ENCODE data around the gene AHCTF1. TPM values are rescaled to one million over a fixed set of nuclear protein-coding genes. Genes with fewer than 3 reads are reported as not detected.
A peak's percentile ranks its signal among the peaks of the same experiment; 100 is the strongest.

Gene AHCTF1
- total and polyA plus RNA-seq, 2 donors (not counting 1 experiment from before 2014, with no cell fraction given): 15.8 to 30.6 TPM

DNA sequence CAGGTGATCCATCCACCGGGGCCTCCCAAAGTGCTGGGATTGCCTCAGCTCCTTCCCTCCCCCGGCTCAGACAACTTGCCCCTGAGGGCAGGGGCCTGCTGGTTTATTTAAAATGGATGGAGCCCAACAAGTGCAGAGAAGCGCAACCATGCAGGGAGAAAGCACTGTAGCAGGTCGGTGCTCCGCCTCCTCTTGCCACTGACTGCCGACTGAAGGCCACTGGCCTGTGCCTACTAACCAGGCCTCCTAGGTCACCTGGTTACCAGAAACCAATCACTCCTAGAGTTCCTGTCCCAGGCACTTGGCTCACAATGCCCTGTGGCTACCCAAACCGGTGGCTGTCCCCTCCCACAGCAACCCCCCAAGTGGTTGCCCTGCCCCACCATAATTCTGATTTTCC, 40.2 kb upstream of the AHCTF1 start:
- Histone ChIP-seq H3K4me2 (ENCODE audit: extremely low read depth, insufficient read depth, low read length) (no peak overlapping the region), H3K9me3 (ENCODE audit: control insufficient read depth, insufficient read depth, low read depth, low read length) (no peaks in the 10 kb centered on the region), H3K27me3 (ENCODE audit: control insufficient read depth, insufficient read depth, low read length) (no peaks in the 10 kb centered on the region), H4K20me1 (ENCODE audit: control insufficient read depth, extremely low read depth, insufficient read depth, low read length) (no peaks in the 10 kb centered on the region), H3K4me1 (ENCODE audit: control insufficient read depth, extremely low read depth, insufficient read depth, low read length) (no peaks in the 10 kb centered on the region), H2AFZ (ENCODE audit: low read length) (no peak overlapping the region), H3K4me3 (replicated peaks in 1 of 4; ENCODE audit: control extremely low read depth in 1 of 4, insufficient read depth in 1 of 4, low read depth in 3 of 4, low read length in 4 of 4) (no peak overlapping the region), H3K9ac (ENCODE audit: insufficient read depth, low read length) (no peak overlapping the region), H3K36me3 (ENCODE audit: control insufficient read depth, insufficient read depth, low read length) (no peaks in the 10 kb centered on the region), H3K79me2 (ENCODE audit: control insufficient read depth, insufficient read depth, low read length) (no peaks in the 10 kb centered on the region), H3K27ac (ENCODE audit: insufficient read depth, low read length) (no peak overlapping the region)
- TF ChIP-seq EZH2 (IDR thresholded peaks at IDR 0.05; ENCODE audit: low read length, missing control alignments): no peak
- TF ChIP-seq, protein P1, sequence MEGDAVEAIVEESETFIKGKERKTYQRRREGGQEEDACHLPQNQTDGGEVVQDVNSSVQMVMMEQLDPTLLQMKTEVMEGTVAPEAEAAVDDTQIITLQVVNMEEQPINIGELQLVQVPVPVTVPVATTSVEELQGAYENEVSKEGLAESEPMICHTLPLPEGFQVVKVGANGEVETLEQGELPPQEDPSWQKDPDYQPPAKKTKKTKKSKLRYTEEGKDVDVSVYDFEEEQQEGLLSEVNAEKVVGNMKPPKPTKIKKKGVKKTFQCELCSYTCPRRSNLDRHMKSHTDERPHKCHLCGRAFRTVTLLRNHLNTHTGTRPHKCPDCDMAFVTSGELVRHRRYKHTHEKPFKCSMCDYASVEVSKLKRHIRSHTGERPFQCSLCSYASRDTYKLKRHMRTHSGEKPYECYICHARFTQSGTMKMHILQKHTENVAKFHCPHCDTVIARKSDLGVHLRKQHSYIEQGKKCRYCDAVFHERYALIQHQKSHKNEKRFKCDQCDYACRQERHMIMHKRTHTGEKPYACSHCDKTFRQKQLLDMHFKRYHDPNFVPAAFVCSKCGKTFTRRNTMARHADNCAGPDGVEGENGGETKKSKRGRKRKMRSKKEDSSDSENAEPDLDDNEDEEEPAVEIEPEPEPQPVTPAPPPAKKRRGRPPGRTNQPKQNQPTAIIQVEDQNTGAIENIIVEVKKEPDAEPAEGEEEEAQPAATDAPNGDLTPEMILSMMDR (conservative IDR thresholded peaks at IDR 0.05 in 1 of 2, IDR thresholded peaks at IDR 0.05 in 1 of 2; ENCODE audit: low read depth in 1 of 2, low read length in 2 of 2): no peak
- no peak for DNase-seq (ENCODE audit: low read depth in 2 of 2)

DNA sequence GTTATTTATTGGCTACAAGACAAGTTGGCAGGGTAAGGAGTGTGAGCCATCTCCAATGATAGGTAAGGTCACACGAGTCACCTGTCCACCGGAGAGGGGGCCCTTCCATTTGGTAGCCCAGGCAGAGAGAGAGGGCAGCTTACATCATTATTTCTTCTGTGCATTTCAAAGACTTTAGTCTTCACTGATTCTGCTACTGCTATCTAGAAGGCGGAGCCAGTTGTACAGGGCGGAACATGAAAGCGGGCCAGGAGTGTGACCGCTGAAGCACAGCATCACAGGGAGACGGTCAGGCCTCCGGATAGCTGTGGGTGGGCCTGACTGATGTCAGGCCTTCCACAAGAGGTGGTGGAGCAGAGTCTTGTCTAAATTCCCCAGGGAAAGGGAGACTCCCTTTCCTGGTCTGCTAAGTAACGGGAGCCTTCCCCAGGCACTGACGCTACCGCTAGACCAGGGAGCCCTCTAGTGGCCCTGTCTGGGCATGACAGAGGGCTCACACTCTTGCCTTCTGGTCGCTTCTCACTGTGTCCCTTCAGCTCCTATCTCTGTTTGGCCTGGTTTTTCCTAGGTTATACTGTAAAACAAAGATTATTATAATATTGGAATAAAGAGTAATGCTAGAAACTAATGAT, 39.5 kb upstream of the AHCTF1 start:
- H3K79me2 ChIP-seq (ENCODE audit: control insufficient read depth, insufficient read depth, low read length): no peaks in the 10 kb centered on the region
- no peak overlapping the region for H3K9ac ChIP-seq (ENCODE audit: insufficient read depth, low read length)
- no peaks in the 10 kb centered on the region for H3K36me3 ChIP-seq (ENCODE audit: control insufficient read depth, insufficient read depth, low read length)
- peak in 1 of 2 donors; percentile 51 for DNase-seq (ENCODE audit: low read depth in 2 of 2)
- H4K20me1 ChIP-seq (ENCODE audit: control insufficient read depth, extremely low read depth, insufficient read depth, low read length): no peaks in the 10 kb centered on the region
- peak overlapping the region; percentile 15 for H3K4me2 ChIP-seq (ENCODE audit: extremely low read depth, insufficient read depth, low read length)
- no peaks in the 10 kb centered on the region for H3K4me1 ChIP-seq (ENCODE audit: control insufficient read depth, extremely low read depth, insufficient read depth, low read length)
- peak overlapping the region; percentile 7 for H2AFZ ChIP-seq (ENCODE audit: low read length)
- H3K4me3 ChIP-seq (replicated peaks in 1 of 4; ENCODE audit: control extremely low read depth in 1 of 4, insufficient read depth in 1 of 4, low read depth in 3 of 4, low read length in 4 of 4): peak overlapping the region in 1 of 4 experiments; percentile 44
- no peak overlapping the region for H3K27ac ChIP-seq (ENCODE audit: insufficient read depth, low read length)
- H3K27me3 ChIP-seq (ENCODE audit: control insufficient read depth, insufficient read depth, low read length): no peaks in the 10 kb centered on the region
- H3K9me3 ChIP-seq (ENCODE audit: control insufficient read depth, insufficient read depth, low read depth, low read length): no peaks in the 10 kb centered on the region
- TF ChIP-seq, protein P1 (conservative IDR thresholded peaks at IDR 0.05 in 1 of 2, IDR thresholded peaks at IDR 0.05 in 1 of 2; ENCODE audit: low read depth in 1 of 2, low read length in 2 of 2): peak; percentile 74 to 89
- TF ChIP-seq EZH2 (IDR thresholded peaks at IDR 0.05; ENCODE audit: low read length, missing control alignments): no peak

DNA sequence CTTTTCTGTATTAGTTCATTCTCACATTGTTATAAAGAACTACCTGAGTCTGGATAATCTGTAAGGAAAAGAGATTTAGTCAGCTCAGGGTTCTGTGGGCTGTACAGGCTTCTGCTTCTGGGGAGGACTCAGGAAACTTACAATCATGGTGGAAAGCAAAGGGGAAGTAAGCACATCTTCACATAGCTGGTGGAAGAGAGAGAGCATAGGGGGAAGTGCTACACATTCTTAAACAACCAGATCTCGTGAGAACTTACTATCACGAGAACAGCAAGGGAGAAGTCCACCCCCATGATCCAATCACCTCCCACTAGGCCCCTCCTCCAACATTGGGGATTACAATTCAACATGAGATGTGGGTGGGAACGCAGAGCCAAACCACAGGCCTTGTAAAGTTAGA, 37.9 kb upstream of the AHCTF1 start:
- no peaks in the 10 kb centered on the region for H3K36me3 ChIP-seq (ENCODE audit: control insufficient read depth, insufficient read depth, low read length)
- no peak overlapping the region for H3K27ac ChIP-seq (ENCODE audit: insufficient read depth, low read length)
- no peaks in the 10 kb centered on the region for H3K9me3 ChIP-seq (ENCODE audit: control insufficient read depth, insufficient read depth, low read depth, low read length)
- no peaks in the 10 kb centered on the region for H4K20me1 ChIP-seq (ENCODE audit: control insufficient read depth, extremely low read depth, insufficient read depth, low read length)
- no peaks in the 10 kb centered on the region for H3K4me1 ChIP-seq (ENCODE audit: control insufficient read depth, extremely low read depth, insufficient read depth, low read length)
- no peak for DNase-seq (ENCODE audit: low read depth in 2 of 2)
- no peaks in the 10 kb centered on the region for H3K79me2 ChIP-seq (ENCODE audit: control insufficient read depth, insufficient read depth, low read length)
- no peak for TF ChIP-seq EZH2 (IDR thresholded peaks at IDR 0.05; ENCODE audit: low read length, missing control alignments)
- TF ChIP-seq, protein P1 (conservative IDR thresholded peaks at IDR 0.05 in 1 of 2, IDR thresholded peaks at IDR 0.05 in 1 of 2; ENCODE audit: low read depth in 1 of 2, low read length in 2 of 2): no peak
- H3K4me2 ChIP-seq (ENCODE audit: extremely low read depth, insufficient read depth, low read length): no peak overlapping the region
- H3K4me3 ChIP-seq (replicated peaks in 1 of 4; ENCODE audit: control extremely low read depth in 1 of 4, insufficient read depth in 1 of 4, low read depth in 3 of 4, low read length in 4 of 4): no peak overlapping the region
- no peak overlapping the region for H2AFZ ChIP-seq (ENCODE audit: low read length)
- H3K27me3 ChIP-seq (ENCODE audit: control insufficient read depth, insufficient read depth, low read length): no peaks in the 10 kb centered on the region
- H3K9ac ChIP-seq (ENCODE audit: insufficient read depth, low read length): no peak overlapping the region
